Stimulated activated CD8-positive, alpha-beta memory T cell treated with anti-CD3 and anti-CD28 coated beads, Interleukin-2, amount 100 ng/mL, for 1 hour (primary cell): ENCODE measurements around the gene NET1.
"Not testable (repeated sequence)": the region's sequence is repeated elsewhere in the genome, so short reads cannot be mapped to it uniquely, and the experiment has no call there.

Experiments
- DNase-seq, 2 donors: peaks; one replicate each; pipeline ENCODE4 v3.0.0-alpha.2; 2020; ENCODE audit warnings: low read depth in 2 of 2

The NET1 gene

GRCh38 chr10:5396556-5397300 is 15.6 kb upstream of the NET1 start:
- no peak for DNase-seq

GRCh38 chr10:5399332-5399731 is 13.0 kb upstream of the NET1 start:
- no peak for DNase-seq

GRCh38 chr10:5400468-5401240 is 11.7 kb upstream of the NET1 start:
- DNase-seq: no peak

- DNase-seq: no peak
Measured at GRCh38 chr10:5402798-5403197, 9.6 kb upstream of the NET1 start.

GRCh38 chr10:5404208-5405041 is 7.9 kb upstream of the NET1 start, which contains the start of gene TUBAL3:
Gene TUBAL3, minus strand, starts transcription at chr10:5404828. Its CDS starts 36 bp downstream, at chr10:5404792.
- DNase-seq: no peak

- DNase-seq: no peak
Measured at GRCh38 chr10:5406918-5407317, 5.4 kb upstream of the NET1 start.

GRCh38 chr10:5410787-5411186 is 1.6 kb upstream of the NET1 start:
- not testable (repeated sequence) for DNase-seq

- no peak for DNase-seq
Measured at GRCh38 chr10:5411941-5412276, 448 bp upstream of the NET1 start.

- DNase-seq: no peak
Measured at GRCh38 chr10:5413012-5413938, 918 bp downstream of the NET1 start.

GRCh38 chr10:5416981-5417380 is 4.6 kb downstream of the NET1 start:
- no peak for DNase-seq

GRCh38 chr10:5418584-5418983 is 6.2 kb downstream of the NET1 start:
- DNase-seq: no peak

GRCh38 chr10:5419466-5420094 is 7.2 kb downstream of the NET1 start:
- no peak for DNase-seq

GRCh38 chr10:5423771-5424170 is 11.4 kb downstream of the NET1 start:
- no peak for DNase-seq

GRCh38 chr10:5424751-5425150 is 12.4 kb downstream of the NET1 start:
- no peak for DNase-seq

- DNase-seq: no peak
Measured at GRCh38 chr10:5428133-5428532, 15.8 kb downstream of the NET1 start.

- no peak for DNase-seq
Measured at GRCh38 chr10:5433182-5433581, 20.8 kb downstream of the NET1 start.

GRCh38 chr10:5434017-5434753 is 21.8 kb downstream of the NET1 start:
- DNase-seq: no peak

GRCh38 chr10:5435328-5435727 is 23.0 kb downstream of the NET1 start:
- DNase-seq: no peak

- no peak for DNase-seq
Measured at GRCh38 chr10:5440206-5440605, 27.8 kb downstream of the NET1 start.

- DNase-seq: no peak
Measured at GRCh38 chr10:5441106-5441505, 28.7 kb downstream of the NET1 start.
